H9 (cell line): ENCODE results near the gene TBC1D9. TPM values are rescaled to one million over a fixed set of nuclear protein-coding genes. Genes with fewer than 3 reads are reported as not detected.
A peak's percentile ranks its signal among the peaks of the same experiment; 100 is the strongest.

Source experiments
- DNase-seq: peaks from one replicate; pipeline ENCODE4 v3.0.0-alpha.2; 2017
- H2AFZ ChIP-seq: one replicate; pipeline ENCODE4 v1.6.1; 2013; ENCODE audit warnings: mild to moderate bottlenecking, low read length, control low read depth, moderate library complexity
- H2AK5ac ChIP-seq: 2 replicates; pipeline ENCODE4 v1.6.1; 2013; ENCODE audit warnings: low read length, control low read depth, mixed read lengths; ENCODE audit not compliant: insufficient read length
- H2BK120ac ChIP-seq: one replicate; pipeline ENCODE4 v1.6.1; 2013; ENCODE audit warnings: low read depth, mild to moderate bottlenecking, low read length, control low read depth, inconsistent platforms; ENCODE audit not compliant: poor library complexity, severe bottlenecking
- H2BK12ac ChIP-seq: 2 replicates; pipeline ENCODE4 v1.6.1; 2013; ENCODE audit warnings: low read length, control low read depth, mixed read lengths, low read depth; ENCODE audit not compliant: insufficient read length
- H2BK15ac ChIP-seq: 2 replicates; pipeline ENCODE4 v1.6.1; 2013; ENCODE audit warnings: low read depth, low read length, control low read depth
- H2BK20ac ChIP-seq: one replicate; pipeline ENCODE4 v1.6.1; 2013; ENCODE audit warnings: low read depth, mild to moderate bottlenecking, low read length, control low read depth, inconsistent platforms; ENCODE audit not compliant: poor library complexity, severe bottlenecking
- H2BK5ac ChIP-seq: 2 replicates; pipeline ENCODE4 v1.6.1; 2013; ENCODE audit warnings: low read length, control low read depth, mixed read lengths; ENCODE audit not compliant: insufficient read length
- H3K14ac ChIP-seq: 2 replicates; pipeline ENCODE4 v1.6.1; 2013; ENCODE audit warnings: low read length, control low read depth; ENCODE audit not compliant: insufficient read depth
- H3K18ac ChIP-seq: 2 replicates; pipeline ENCODE4 v1.6.1; 2013; ENCODE audit warnings: low read depth, mild to moderate bottlenecking, mixed read lengths, low read length, control low read depth; ENCODE audit not compliant: insufficient read length
- H3K23ac ChIP-seq: 2 replicates; pipeline ENCODE4 v1.6.1; 2013; ENCODE audit warnings: low read length, control low read depth, mixed read lengths, low read depth; ENCODE audit not compliant: insufficient read length
- H3K23me2 ChIP-seq: 2 replicates; pipeline ENCODE4 v1.6.1; 2013; ENCODE audit warnings: low read depth, mild to moderate bottlenecking, mixed read lengths, low read length, control low read depth; ENCODE audit not compliant: insufficient read length, poor library complexity, severe bottlenecking
- H3K27ac ChIP-seq: 2 replicates; pipeline ENCODE4 v1.5.1; 2013; ENCODE audit warnings: low read length, control low read depth, mixed read lengths, low read depth; ENCODE audit not compliant: insufficient read length
- H3K27me3 ChIP-seq: 2 replicates; pipeline ENCODE4 v1.6.1; 2013; ENCODE audit warnings: low read length, control low read depth, inconsistent platforms; ENCODE audit not compliant: insufficient read depth
- H3K4ac ChIP-seq: 2 replicates; pipeline ENCODE4 v1.6.1; 2013; ENCODE audit warnings: low read depth, mild to moderate bottlenecking, control low read depth, inconsistent platforms, low read length, moderate library complexity
- H3K4me1 ChIP-seq: 2 replicates; pipeline ENCODE4 v1.6.1; 2013; ENCODE audit warnings: low read length, control low read depth, inconsistent platforms; ENCODE audit not compliant: insufficient read depth
- H3K4me2 ChIP-seq: 2 replicates; pipeline ENCODE4 v1.6.1; 2013; ENCODE audit warnings: low read length, control low read depth, mixed read lengths; ENCODE audit not compliant: insufficient read length, insufficient read depth
- H3K56ac ChIP-seq: 2 replicates; pipeline ENCODE4 v1.6.1; 2013; ENCODE audit warnings: low read depth, mild to moderate bottlenecking, mixed read lengths, low read length, control low read depth; ENCODE audit not compliant: insufficient read length
- H3K79me1 ChIP-seq: 2 replicates; pipeline ENCODE4 v1.6.1; 2013; ENCODE audit warnings: low read depth, mild to moderate bottlenecking, moderate library complexity, low read length, control low read depth, inconsistent platforms; ENCODE audit not compliant: insufficient read depth, poor library complexity, severe bottlenecking
- H3K79me2 ChIP-seq: 2 replicates; pipeline ENCODE4 v1.6.1; 2013; ENCODE audit warnings: low read length, control low read depth, inconsistent platforms; ENCODE audit not compliant: insufficient read depth
- H3K9ac ChIP-seq: 2 replicates; pipeline ENCODE4 v1.6.1; 2013; ENCODE audit warnings: low read length, control low read depth, mixed read lengths; ENCODE audit not compliant: insufficient read length; ENCODE audit errors: extremely low read depth
- H3K9me3 ChIP-seq: one replicate; pipeline ENCODE4 v1.6.1; 2013; ENCODE audit warnings: low read depth, low read length, inconsistent platforms; ENCODE audit not compliant: control insufficient read depth
- H3T11ph ChIP-seq: one replicate; pipeline ENCODE4 v1.6.1; 2013; ENCODE audit warnings: mild to moderate bottlenecking, low read length, control low read depth, inconsistent platforms
- H4K20me1 ChIP-seq: one replicate; pipeline ENCODE4 v1.6.1; 2013; ENCODE audit not compliant: control insufficient read depth, insufficient read length, insufficient read depth
- H4K5ac ChIP-seq: 2 replicates; pipeline ENCODE4 v1.6.1; 2013; ENCODE audit warnings: low read depth, mild to moderate bottlenecking, mixed read lengths, low read length, control low read depth; ENCODE audit not compliant: insufficient read length
- H4K8ac ChIP-seq: replicated peaks from 2 replicates; pipeline ENCODE4 v1.6.1; 2013; ENCODE audit warnings: low read length, control low read depth, mixed read lengths, low read depth; ENCODE audit not compliant: insufficient read length
- H4K91ac ChIP-seq: 2 replicates; pipeline ENCODE4 v1.6.1; 2013; ENCODE audit warnings: low read depth, mild to moderate bottlenecking, moderate library complexity, mixed read lengths, low read length, control low read depth; ENCODE audit not compliant: insufficient read length
- H3K27ac Mint-ChIP-seq, 3 experiments: 2 replicates in 2 of 3; 3 replicates in 1 of 3; pipeline ENCODE4 v1.8.0; 2020 to 2021; ENCODE audit warnings: mixed read lengths in 3 of 3, mild to moderate bottlenecking in 1 of 3, moderate library complexity in 1 of 3
- H3K27me3 Mint-ChIP-seq: 2 replicates; pipeline ENCODE4 v1.8.0; 2021; ENCODE audit warnings: low read depth, mild to moderate bottlenecking, moderate library complexity, mixed read lengths
- H3K36me3 Mint-ChIP-seq, 3 experiments: 2 replicates in 2 of 3; 3 replicates in 1 of 3; pipeline ENCODE4 v1.8.0; 2020 to 2021; ENCODE audit warnings: low read depth in 3 of 3, mixed read lengths in 3 of 3; ENCODE audit not compliant: insufficient read depth in 1 of 3
- H3K4me1 Mint-ChIP-seq, 2 experiments: 2 replicates each; pipeline ENCODE4 v1.8.0; 2020; ENCODE audit warnings: mixed read lengths in 2 of 2
- H3K4me3 Mint-ChIP-seq, 2 experiments: 2 replicates in 1 of 2; 3 replicates in 1 of 2; pipeline ENCODE4 v1.8.0; 2020 to 2021; ENCODE audit warnings: mild to moderate bottlenecking in 2 of 2, mixed read lengths in 2 of 2, moderate library complexity in 1 of 2
- H3K9me3 Mint-ChIP-seq, 2 experiments: 2 replicates in 1 of 2; 3 replicates in 1 of 2; pipeline ENCODE4 v1.8.0; 2020; ENCODE audit warnings: mild to moderate bottlenecking in 2 of 2, mixed read lengths in 2 of 2, moderate library complexity in 1 of 2
- WGBS: extraction: QIAGEN DNeasy Blood & Tissue Kit; methylation state at CpG from one replicate; pipeline ENCODE4 v1.1.7; 2013; ENCODE audit warnings: missing lambda C conversion rate, low lambda C conversion rate, mixed read lengths; ENCODE audit not compliant: insufficient read length; ENCODE audit errors: extremely low coverage; 5-methylcytosine and 5-hydroxymethylcytosine counted together
- total RNA-seq: library from RNA; stranded (reverse); gene quantifications from 2 replicates; pipeline ENCODE4 v1.2.1, GENCODE V29; 2021
- TF ChIP-seq, protein P1 (sequence below): fragments of 200-600 bp; sonication (generic); conservative IDR thresholded peaks from 3 replicates; pipeline ENCODE4 v1.8.0; 2021; ENCODE audit warnings: antibody characterized with exemption, mild to moderate bottlenecking

The TBC1D9 gene
- total RNA-seq, 1 experiment from 2014 or later: 0.63 TPM

DNA sequence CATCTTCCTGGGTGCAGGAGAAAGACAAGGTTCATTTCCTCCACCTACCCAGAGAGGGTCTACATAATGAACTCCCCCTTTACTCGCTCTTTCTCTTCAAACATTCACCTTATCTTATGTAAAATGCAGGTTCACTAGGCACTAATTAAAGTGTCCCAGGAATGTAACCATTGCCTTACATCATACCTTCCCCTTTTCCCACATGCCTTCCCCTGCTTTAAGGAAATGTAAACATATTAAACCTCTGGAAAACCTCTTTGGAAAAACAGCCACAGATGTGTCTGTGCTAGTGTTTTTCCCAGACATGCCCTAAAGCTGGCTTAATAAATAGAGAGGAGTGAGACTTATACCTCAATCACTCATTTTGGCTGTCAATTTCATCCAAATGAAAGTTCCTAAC is 15.8 kb downstream of the TBC1D9 start:
- Histone ChIP-seq H3K27ac (no peak overlapping the region), H2BK12ac (no peak overlapping the region), H3K79me1 (no peaks in the 10 kb centered on the region), H4K8ac (no peak overlapping the region), H3K23me2 (no peaks in the 10 kb centered on the region), H3K9me3 (no peaks in the 10 kb centered on the region), H3K4me2 (no peak overlapping the region), H4K20me1 (no peaks in the 10 kb centered on the region), H4K91ac (no peak overlapping the region), H3K79me2 (no peaks in the 10 kb centered on the region), H3K4me1 (peaks cover 5% of the 10 kb centered on the region; the same call in 1 of the 2 replicates), H3K23ac (no peak overlapping the region), H2BK20ac (no peak overlapping the region), H3K9ac (no peak overlapping the region), H2BK120ac (no peak overlapping the region), H3T11ph (no peak overlapping the region), H4K5ac (no peak overlapping the region), H3K14ac (no peak overlapping the region), H2BK15ac (no peak overlapping the region), H3K4ac (no peak overlapping the region), H3K18ac (no peak overlapping the region), H2AFZ (no peak overlapping the region), H2AK5ac (no peak overlapping the region), H3K56ac (no peak overlapping the region), H3K27me3 (no peaks in the 10 kb centered on the region), H2BK5ac (no peak overlapping the region)
- H3K9me3 Mint-ChIP-seq: no peaks in the 10 kb centered on the region; a peak in 1 of 5 replicates
- H3K27ac Mint-ChIP-seq: peak overlapping the region in 1 of 3 experiments; percentile 34; a peak in 1 of 7 replicates
- DNase-seq: no peak
- H3K4me1 Mint-ChIP-seq: peaks cover 71 to 81% of the 10 kb centered on the region in 2 experiments
- H3K27me3 Mint-ChIP-seq: no peaks in the 10 kb centered on the region; the same call in 1 of the 2 replicates
- no peak overlapping the region for H3K4me3 Mint-ChIP-seq
- no CpG with 5 or more reads among the region's 1 CpG for WGBS
- TF ChIP-seq, protein P1, sequence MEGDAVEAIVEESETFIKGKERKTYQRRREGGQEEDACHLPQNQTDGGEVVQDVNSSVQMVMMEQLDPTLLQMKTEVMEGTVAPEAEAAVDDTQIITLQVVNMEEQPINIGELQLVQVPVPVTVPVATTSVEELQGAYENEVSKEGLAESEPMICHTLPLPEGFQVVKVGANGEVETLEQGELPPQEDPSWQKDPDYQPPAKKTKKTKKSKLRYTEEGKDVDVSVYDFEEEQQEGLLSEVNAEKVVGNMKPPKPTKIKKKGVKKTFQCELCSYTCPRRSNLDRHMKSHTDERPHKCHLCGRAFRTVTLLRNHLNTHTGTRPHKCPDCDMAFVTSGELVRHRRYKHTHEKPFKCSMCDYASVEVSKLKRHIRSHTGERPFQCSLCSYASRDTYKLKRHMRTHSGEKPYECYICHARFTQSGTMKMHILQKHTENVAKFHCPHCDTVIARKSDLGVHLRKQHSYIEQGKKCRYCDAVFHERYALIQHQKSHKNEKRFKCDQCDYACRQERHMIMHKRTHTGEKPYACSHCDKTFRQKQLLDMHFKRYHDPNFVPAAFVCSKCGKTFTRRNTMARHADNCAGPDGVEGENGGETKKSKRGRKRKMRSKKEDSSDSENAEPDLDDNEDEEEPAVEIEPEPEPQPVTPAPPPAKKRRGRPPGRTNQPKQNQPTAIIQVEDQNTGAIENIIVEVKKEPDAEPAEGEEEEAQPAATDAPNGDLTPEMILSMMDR: no peak
- peaks cover 0 to 2% (median 0%) of the 10 kb centered on the region in 3 experiments; a peak in 1 of 7 replicates for H3K36me3 Mint-ChIP-seq
